ENCODE results near the gene TLCD1.

TLCD1 gene

DNA sequence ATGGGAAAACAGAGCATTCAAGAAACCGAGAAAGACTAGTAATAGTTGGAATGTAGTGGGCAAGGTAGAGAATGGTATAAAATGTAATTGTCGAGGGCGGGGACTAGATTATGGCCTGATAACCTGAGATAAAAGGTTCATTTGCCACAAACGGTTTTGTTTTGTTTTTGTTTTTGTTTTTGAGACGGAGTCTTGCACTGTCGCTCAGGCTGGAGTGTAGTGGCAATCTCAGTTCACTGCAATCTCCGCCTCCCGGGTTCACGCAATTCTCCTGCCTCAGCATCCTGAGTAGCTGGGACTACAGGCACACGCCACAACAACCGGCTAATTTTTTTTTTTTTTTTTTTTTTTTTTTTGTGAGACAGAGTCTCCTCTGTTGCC, 3.9 kb upstream of the TLCD1 start:
- H3K36me3 ChIP-seq = peaks cover 4% of the 10 kb centered on the region
- H3K4me1 ChIP-seq = no peaks in the 10 kb centered on the region; the same call in 1 of the 2 replicates
- DNase-seq = no peak
- H3K4me3 ChIP-seq (ENCODE audit: low read depth, low read length) = no peak overlapping the region
- TF ChIP-seq, protein P1, sequence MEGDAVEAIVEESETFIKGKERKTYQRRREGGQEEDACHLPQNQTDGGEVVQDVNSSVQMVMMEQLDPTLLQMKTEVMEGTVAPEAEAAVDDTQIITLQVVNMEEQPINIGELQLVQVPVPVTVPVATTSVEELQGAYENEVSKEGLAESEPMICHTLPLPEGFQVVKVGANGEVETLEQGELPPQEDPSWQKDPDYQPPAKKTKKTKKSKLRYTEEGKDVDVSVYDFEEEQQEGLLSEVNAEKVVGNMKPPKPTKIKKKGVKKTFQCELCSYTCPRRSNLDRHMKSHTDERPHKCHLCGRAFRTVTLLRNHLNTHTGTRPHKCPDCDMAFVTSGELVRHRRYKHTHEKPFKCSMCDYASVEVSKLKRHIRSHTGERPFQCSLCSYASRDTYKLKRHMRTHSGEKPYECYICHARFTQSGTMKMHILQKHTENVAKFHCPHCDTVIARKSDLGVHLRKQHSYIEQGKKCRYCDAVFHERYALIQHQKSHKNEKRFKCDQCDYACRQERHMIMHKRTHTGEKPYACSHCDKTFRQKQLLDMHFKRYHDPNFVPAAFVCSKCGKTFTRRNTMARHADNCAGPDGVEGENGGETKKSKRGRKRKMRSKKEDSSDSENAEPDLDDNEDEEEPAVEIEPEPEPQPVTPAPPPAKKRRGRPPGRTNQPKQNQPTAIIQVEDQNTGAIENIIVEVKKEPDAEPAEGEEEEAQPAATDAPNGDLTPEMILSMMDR (IDR thresholded peaks at IDR 0.05; ENCODE audit: low read depth, low read length) = no peak
- H3K27me3 ChIP-seq = no peaks in the 10 kb centered on the region
- H3K9me3 ChIP-seq = no peaks in the 10 kb centered on the region

DNA sequence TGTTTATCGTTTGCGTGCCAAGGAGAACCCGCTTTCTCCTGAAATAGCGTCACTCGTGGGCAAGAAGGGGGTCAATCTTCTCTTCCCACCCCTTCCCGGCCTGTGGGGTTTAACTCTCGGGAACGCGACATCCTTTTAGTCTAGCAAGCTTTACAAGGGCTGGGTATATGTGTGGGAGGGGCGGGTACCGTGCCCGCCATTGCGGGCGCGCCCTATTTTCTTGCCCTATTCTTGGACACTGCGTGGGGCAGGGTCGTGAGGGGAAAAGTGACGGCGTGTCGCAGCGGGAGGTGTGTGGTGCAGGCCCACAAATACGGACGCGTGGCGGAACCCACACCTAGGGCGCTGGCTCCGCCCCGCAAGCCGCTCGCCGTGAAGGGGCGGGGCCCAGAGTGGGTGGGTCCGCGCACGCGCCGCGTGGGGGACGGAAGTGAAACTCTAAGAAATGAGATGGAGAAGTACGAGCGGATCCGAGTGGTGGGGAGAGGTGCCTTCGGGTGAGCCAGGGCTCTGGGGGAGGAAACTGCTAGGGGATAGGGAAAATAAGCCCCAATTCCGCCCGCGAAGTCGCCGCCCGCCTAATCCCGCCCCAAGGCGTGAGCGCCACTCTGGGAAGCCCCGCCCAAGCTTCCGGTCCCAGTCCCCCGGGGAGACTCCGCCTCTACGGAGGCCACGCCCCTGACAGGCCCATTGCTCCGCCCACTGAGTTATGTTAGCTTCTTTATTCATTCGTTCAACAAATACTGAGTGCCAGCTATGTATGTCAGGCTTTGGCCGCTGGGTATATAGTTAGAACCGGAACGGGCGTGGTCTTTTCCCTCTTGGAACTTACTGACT, 2.5 kb upstream of the TLCD1 start, which contains the start of gene NEK8:
TSS of gene NEK8 (plus strand) at position 425 of the 837 bp plus-strand sequence. CDS start at position 451, 26 bp downstream.
- peak within 1 kb of the TSS; percentile 67 for H3K4me3 ChIP-seq (ENCODE audit: low read depth, low read length)
- peaks cover 3% of the 10 kb centered on the region; the same call in 1 of the 2 replicates for H3K4me1 ChIP-seq
- no peaks in the 10 kb centered on the region for H3K27me3 ChIP-seq
- TF ChIP-seq, protein P1 (IDR thresholded peaks at IDR 0.05; ENCODE audit: low read depth, low read length) = no peak
- peak; percentile 89 for DNase-seq
- peaks cover 16% of the 10 kb centered on the region for H3K36me3 ChIP-seq
- no peaks in the 10 kb centered on the region for H3K9me3 ChIP-seq

DNA sequence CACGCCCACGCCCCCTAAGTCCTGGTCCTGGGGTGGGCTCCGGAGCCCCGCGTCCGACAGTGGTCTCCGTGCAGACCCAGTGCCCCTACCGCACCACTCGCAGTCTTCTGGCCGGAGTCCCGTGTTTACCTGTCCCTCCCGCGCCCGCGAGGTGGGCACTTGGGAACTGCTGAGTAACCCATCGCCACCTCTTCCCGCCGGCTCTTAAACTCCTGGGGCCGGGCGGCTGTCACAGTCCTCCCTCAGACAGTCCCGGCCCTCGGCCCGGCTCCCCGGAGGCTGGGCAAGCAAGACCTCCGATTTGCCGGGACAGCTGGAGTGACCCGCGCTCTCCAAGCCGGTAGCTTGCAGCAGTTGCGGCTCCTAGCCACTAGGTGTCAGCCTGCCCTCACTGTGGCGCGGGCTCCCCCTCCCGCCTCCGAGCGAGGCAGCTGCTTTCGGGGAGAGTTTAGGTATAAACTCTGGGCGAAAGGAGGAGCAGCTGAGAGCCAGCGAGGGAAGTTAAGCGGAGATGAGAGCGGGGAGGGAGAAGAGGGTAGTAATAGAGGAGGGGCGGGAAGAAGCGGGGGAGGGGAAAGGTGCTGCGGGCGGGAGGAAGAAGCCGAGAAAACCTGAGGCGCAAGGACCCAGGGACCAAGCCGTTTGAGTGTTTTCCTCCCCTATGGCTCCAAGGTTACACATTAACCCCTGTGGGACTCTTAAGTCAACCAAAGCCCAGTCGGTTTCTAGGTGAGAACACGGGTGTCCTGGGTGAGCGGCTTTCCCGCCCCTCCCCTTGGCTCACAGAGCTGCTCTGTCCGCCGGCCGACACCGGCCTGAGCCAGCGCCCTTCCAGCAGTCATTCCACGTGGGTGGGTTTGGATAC, 826 bp upstream of the TLCD1 start:
- H3K27me3 ChIP-seq = no peaks in the 10 kb centered on the region
- TF ChIP-seq, protein P1 (IDR thresholded peaks at IDR 0.05; ENCODE audit: low read depth, low read length) = peak; percentile 86
- peaks cover 3% of the 10 kb centered on the region; the same call in 1 of the 2 replicates for H3K4me1 ChIP-seq
- no peaks in the 10 kb centered on the region for H3K9me3 ChIP-seq
- peak; percentile 86 for DNase-seq
- peak overlapping the region; percentile 67 for H3K4me3 ChIP-seq (ENCODE audit: low read depth, low read length)
- peaks cover 33% of the 10 kb centered on the region for H3K36me3 ChIP-seq

DNA sequence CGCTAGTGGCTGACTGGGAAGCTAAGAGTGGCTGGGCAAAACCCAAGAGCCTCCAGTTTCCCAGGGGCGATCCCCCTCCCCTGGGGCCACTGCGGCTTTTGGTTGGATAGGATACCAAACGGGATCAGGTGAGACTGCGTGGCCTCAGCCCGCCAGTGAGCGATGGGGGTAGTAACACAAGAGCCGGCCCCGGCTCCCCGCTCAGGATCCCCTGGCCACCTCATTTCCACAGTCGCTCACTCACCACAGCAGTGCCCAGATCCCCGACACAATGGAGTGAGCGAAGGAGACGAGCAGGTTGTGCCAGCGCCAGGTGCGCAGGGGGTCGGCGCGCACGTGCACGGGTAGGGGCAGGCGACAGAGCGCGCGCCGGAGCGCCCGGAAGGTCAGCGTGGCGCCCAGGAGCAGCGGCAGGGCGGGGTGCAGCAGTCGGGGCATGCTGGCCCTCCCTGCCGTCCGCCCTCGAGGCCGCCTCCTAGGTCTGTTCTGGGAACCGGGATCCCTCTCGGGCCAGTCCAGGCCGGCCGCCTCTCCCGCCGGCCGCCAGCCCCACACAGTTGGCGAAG, 290 bp downstream of the TLCD1 start:
- DNase-seq = peak; percentile 63
- H3K9me3 ChIP-seq = no peaks in the 10 kb centered on the region
- peaks cover 44% of the 10 kb centered on the region for H3K36me3 ChIP-seq
- peak overlapping the region; percentile 64 for H3K4me3 ChIP-seq (ENCODE audit: low read depth, low read length)
- TF ChIP-seq, protein P1 (IDR thresholded peaks at IDR 0.05; ENCODE audit: low read depth, low read length) = no peak
- H3K27me3 ChIP-seq = no peaks in the 10 kb centered on the region
- H3K4me1 ChIP-seq = peaks cover 3% of the 10 kb centered on the region; the same call in 1 of the 2 replicates

DNA sequence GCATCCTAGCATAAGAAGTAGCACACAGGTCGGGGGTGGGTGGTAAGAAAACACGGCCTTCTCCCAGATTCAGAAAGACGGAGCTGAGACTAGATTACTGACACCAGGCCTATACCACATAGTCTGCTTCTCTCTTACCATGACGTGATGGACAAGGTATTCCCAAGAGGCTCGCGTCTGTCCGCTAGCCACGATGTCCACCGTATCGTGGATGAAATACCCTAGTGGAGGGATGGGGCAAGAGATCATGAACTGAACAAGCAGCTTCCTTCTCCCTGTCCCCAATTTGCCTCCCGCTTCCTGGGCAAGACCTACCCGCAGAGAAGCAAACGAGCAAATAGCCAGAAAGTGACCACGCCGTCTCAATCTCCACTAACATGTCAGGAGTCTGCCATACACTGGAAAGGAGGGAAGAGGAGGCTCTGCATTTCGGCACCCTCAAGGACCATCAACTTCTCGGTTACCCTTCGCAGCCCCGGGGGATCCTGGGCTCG, 820 bp downstream of the TLCD1 start:
- peak overlapping the region; percentile 64 for H3K4me3 ChIP-seq (ENCODE audit: low read depth, low read length)
- peaks cover 50% of the 10 kb centered on the region for H3K36me3 ChIP-seq
- H3K9me3 ChIP-seq = no peaks in the 10 kb centered on the region
- TF ChIP-seq, protein P1 (IDR thresholded peaks at IDR 0.05; ENCODE audit: low read depth, low read length) = peak; percentile 24; the same call in 1 of the 2 replicates
- DNase-seq = peak; percentile 43
- peaks cover 3% of the 10 kb centered on the region; the same call in 1 of the 2 replicates for H3K4me1 ChIP-seq
- no peaks in the 10 kb centered on the region for H3K27me3 ChIP-seq

Data from BE2C (cell line).